ENCODE measurements around the gene SLK.

Gene SLK

DNA sequence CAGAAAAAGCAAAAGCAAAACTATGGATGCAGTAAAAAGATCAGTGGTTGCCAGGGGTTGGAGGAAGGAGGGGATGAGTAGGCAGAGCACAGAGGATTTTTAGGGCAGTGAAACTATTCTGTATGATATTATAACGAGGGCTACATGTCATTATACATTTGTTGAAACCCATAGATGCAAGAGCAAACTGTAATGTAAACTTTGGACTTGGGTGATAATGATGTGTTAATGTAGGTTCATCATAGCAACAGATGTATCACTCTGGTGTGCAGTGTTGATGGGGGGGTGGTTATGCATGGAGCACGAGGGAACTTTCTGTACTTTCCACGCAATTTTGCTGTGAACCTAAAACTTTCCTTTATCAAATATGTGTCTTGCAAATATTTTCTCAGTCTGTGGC lies 23.2 kb downstream of the SLK start:
- no peak for DNase-seq (ENCODE audit: low read depth in 2 of 2)

- no peak for DNase-seq (ENCODE audit: low read depth in 2 of 2)
Measured at GRCh38 chr10:103990531-103990930, 23.6 kb downstream of the SLK start.

GRCh38 chr10:103991393-103992128 lies 24.6 kb downstream of the SLK start:
- no peak for DNase-seq (ENCODE audit: low read depth in 2 of 2)

GRCh38 chr10:103995134-103995533 lies 28.2 kb downstream of the SLK start:
- no peak for DNase-seq (ENCODE audit: low read depth in 2 of 2)

DNA sequence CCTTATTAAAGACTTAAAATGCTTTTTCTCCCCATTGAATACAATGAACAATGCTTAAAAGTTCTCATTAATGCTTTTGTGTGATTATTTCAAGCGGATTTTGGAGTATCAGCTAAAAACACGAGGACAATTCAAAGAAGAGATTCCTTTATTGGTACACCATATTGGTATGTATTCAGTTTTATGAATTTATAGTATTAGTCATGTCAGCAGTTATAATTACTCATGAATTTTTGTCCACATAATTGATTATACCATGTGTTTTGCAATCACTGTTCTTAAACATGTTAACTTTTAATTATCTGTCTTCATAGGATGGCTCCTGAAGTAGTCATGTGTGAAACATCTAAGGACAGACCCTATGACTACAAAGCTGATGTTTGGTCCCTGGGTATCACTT lies 31.9 kb downstream of the SLK start:
- no peak for DNase-seq (ENCODE audit: low read depth in 2 of 2)

- DNase-seq (ENCODE audit: low read depth in 2 of 2) = no peak
Measured at GRCh38 chr10:104002911-104003310, 36.0 kb downstream of the SLK start.

GRCh38 chr10:104005172-104005863 lies 38.4 kb downstream of the SLK start:
- no peak for DNase-seq (ENCODE audit: low read depth in 2 of 2)

- DNase-seq (ENCODE audit: low read depth in 2 of 2) = no peak
Measured at GRCh38 chr10:104011904-104012303, 45.0 kb downstream of the SLK start.

DNA sequence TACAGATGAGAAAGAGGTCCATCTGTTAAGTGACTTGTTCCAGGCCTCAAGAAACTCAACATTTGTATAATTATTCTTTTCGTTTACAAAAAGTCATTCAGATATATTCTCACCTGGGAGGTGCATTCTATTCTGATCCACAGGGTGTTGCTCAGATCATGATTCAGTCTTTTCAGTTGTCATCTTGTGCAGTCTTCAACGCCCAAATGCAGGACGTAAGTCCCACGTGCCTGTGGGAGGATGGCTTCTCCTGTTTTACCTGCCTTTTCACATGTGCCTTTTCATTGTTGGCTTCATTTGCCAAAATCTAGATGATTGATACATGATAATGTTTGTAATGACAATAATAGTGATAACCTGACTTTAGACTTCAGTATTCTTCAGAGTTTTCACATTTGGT lies 46.5 kb downstream of the SLK start:
- DNase-seq (ENCODE audit: low read depth in 2 of 2) = no peak

GRCh38 chr10:104014176-104014575 lies 47.2 kb downstream of the SLK start:
- DNase-seq (ENCODE audit: low read depth in 2 of 2) = no peak

DNA sequence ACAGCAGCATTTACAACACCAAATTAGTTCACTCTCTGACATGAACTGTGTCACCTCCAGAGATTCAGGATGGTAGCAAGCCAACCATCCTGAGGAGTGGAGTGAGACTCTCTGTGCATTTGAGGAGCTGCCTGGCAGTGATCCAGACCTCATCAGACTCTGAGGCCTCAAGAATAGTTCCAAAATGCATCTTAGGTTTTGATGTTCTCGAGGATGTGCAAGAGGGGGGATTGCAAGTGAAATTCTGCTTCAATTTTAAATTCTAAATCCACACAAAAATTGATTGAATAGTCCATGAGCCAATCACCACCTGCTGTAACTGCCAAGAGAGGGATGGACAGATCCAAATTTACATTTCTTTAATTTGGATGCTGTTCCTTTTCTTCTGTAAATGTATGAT lies 49.7 kb downstream of the SLK start:
- DNase-seq (ENCODE audit: low read depth in 2 of 2) = no peak

DNA sequence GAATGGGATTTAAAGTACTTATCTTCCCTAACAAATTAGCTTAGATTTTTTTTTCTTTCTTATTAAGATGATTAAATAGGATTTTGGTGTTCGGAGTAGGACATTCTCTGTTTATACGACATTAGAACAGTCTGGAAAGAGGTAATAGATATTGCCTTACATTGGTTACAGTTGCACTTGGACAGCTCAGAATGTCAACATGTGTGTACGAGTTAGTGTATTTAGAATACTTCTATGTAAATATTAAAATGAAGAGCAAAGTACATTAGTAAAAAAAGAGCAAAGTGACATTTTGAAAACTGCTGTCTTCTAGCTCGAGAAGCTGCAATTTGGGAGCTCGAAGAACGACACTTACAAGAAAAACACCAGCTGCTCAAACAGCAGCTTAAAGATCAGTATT lies 51.5 kb downstream of the SLK start:
- DNase-seq (ENCODE audit: low read depth in 2 of 2) = no peak

GRCh38 chr10:104020020-104020419 lies 53.1 kb downstream of the SLK start:
- DNase-seq (ENCODE audit: low read depth in 2 of 2) = no peak

DNA sequence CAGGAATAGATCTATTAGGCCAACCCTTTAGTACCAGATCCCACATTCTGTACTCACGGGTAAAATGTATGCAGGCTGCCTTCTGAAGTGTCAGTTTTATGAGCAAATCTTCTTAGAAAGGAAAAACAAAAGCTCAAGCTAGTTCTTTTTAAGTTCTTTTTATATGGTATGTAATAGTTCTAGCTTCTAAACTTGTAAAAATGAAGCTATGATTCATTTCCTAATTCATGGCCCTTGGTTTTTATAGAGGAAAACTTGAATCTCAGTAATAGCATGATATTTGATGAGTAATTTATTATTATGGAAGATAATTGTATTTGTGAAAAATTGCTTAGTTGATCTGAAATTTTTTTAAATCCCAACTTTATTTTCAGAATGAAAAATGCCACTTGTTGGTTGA lies 54.3 kb downstream of the SLK start:
- DNase-seq (ENCODE audit: low read depth in 2 of 2) = no peak

DNA sequence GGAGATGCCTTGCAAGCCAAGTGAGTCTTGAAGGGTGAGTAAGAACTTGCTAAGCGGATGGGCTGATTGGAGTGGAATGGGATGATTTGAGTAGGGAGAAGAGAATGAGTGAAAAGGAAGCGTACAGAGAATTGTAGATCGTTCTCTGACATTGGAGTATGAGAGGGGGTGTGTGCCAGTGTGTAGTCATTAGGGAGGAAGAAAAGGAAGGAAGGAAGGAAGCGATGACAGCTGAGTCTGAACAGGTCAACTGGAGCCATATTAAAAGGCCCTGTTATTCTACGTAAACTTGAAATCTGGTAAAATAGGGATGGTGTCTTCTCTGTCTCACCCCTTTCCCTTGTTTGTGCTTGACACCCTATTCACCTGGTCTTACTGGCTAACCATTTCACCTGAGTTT lies 55.1 kb downstream of the SLK start:
- DNase-seq (ENCODE audit: low read depth in 2 of 2) = no peak

DNA sequence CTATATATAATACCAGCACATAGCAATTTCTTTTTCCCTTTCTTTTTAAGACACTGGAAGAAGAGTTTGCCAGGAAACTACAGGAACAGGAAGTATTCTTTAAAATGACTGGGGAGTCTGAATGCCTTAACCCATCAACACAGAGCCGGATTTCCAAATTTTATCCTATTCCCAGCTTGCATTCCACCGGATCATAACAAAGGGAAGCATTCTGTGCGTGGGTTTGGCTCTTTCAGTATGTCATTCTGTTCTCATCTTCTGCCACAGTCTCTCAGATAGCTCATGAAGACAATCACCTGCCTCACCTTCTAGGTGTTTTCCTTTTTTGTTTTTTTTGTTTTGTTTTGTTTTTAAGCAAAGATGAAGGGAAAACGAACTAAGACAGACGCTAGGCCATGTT lies 58.6 kb downstream of the SLK start:
- no peak for DNase-seq (ENCODE audit: low read depth in 2 of 2)

GRCh38 chr10:104026762-104027161 lies 59.8 kb downstream of the SLK start:
- DNase-seq (ENCODE audit: low read depth in 2 of 2) = no peak

DNA sequence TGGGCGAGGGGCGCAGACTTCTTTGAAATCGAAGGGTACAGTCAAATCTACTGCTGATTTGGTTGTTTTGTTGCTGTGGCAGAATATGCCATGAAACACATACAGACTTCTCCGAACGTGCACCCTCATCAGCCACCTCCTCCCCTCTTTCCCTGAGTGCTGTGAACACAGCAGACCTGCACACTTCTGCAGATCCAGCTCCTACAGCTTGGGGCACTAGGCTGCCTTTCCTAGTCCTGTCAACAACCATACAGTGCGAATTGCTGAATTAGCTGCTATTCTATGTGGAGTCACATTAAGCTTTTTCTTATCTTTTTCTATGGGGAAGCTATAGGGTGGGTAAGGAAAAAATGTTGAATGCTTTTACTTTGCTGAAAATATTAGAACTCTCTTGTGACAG lies 61.2 kb downstream of the SLK start:
- DNase-seq (ENCODE audit: low read depth in 2 of 2) = no peak

GRCh38 chr10:104028823-104029520 lies 62.0 kb downstream of the SLK start:
- DNase-seq (ENCODE audit: low read depth in 2 of 2) = no peak

DNA sequence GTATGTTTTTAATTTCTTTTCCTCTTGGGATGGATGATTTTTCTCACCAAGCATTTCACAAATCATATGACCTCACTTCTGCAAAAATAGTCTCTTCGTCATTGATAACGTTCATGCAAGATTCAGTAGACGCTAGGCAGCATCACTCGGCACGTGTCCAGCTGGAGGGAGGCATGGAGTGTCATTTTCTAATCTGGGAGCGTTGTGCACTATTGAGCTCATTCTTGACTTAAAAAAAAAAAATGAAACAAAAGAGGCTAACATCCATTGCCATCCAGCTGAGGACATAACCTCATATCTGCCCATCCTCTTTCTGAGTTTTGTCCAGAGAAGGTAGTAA lies 62.6 kb downstream of the SLK start:
- DNase-seq (ENCODE audit: low read depth in 2 of 2) = no peak

DNA sequence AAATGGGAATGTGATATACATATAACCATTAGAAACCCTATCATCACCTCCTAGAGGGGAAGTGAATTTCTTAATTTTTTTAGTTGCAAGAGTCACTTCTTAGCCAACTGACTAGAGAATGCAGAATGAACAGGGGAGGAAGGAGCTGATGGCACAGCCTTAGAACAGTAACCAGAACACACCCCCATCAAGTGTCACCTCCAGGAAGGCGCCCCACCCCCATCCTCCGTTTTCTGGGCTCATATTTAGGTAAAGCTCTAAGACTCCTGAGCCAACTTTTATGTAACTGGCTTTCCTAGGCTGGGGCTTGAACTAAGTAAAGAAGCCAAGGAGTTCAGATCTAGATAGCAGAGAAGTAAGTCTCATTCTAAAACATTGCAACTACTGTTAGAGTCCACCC lies 64.7 kb downstream of the SLK start:
- no peak for DNase-seq (ENCODE audit: low read depth in 2 of 2)

GRCh38 chr10:104032144-104032775 lies 65.3 kb downstream of the SLK start:
- DNase-seq (ENCODE audit: low read depth in 2 of 2) = no peak

Measured in stimulated activated CD8-positive, alpha-beta memory T cell treated with anti-CD3 and anti-CD28 coated beads, Interleukin-7, amount 100 ng/mL, for 1 hour (primary cell).